Kidney (tissue), 14 donors: ENCODE data around the gene PSORS1C1. TPM values are rescaled to one million over a fixed set of nuclear protein-coding genes. Genes with fewer than 3 reads are reported as not detected.

Experiments used
- DNase-seq, 5 donors: peaks; one replicate each; pipeline ENCODE4 v3.0.0-alpha.2; 2013 to 2020
- FAIRE-seq: peaks from 2 replicates; lab custom pipeline; 2012; peaks lifted over from hg19 to GRCh38; lab: Jason Lieb, UNC
- H3K27ac ChIP-seq, 2 donors: one replicate each; pipeline ENCODE4 v1.7.0; 2013; ENCODE audit warnings: low read depth in 2 of 2, low read length in 2 of 2, inconsistent platforms in 1 of 2
- H3K27me3 ChIP-seq: one replicate; pipeline ENCODE4 v1.7.1; 2013; ENCODE audit warnings: low read length, inconsistent platforms; ENCODE audit not compliant: control insufficient read depth, insufficient read depth
- H3K36me3 ChIP-seq, 3 donors: one replicate each; pipeline versions ENCODE4 v1.7.0 to v1.7.1; 2013; ENCODE audit warnings: low read length in 3 of 3, control low read depth in 1 of 3, inconsistent platforms in 1 of 3; ENCODE audit not compliant: insufficient read depth in 3 of 3, control insufficient read depth in 2 of 3
- H3K4me1 ChIP-seq, 3 donors: one replicate each; pipeline versions ENCODE4 v1.7.0 to v1.7.1; 2013; ENCODE audit warnings: low read length in 3 of 3, inconsistent platforms in 1 of 3, low read depth in 1 of 3; ENCODE audit not compliant: control insufficient read depth in 2 of 3, insufficient read depth in 2 of 3
- H3K4me3 ChIP-seq, 3 donors: one replicate each; pipeline versions ENCODE4 v1.7.0 to v1.8.1; 2013; ENCODE audit warnings: low read length in 3 of 3, control low read depth in 1 of 3, inconsistent platforms in 1 of 3
- H3K9ac ChIP-seq, 3 donors: one replicate each; pipeline versions ENCODE4 v1.7.0 to v1.7.1; 2013; ENCODE audit warnings: low read length in 3 of 3, control low read depth in 1 of 3, inconsistent platforms in 1 of 3
- H3K9me3 ChIP-seq, 3 donors: one replicate each; pipeline versions ENCODE4 v1.7.0 to v1.7.1; 2013; ENCODE audit warnings: low read length in 3 of 3, control low read depth in 1 of 3, inconsistent platforms in 1 of 3; ENCODE audit not compliant: control insufficient read depth in 2 of 3, insufficient read depth in 1 of 3
- CTCF ChIP-seq: IDR thresholded peaks from 3 replicates; pipeline ENCODE4 v1.5.1; 2012; ENCODE audit warnings: mild to moderate bottlenecking, moderate library complexity, borderline replicate concordance; ENCODE audit not compliant: insufficient read depth; ENCODE audit errors: extremely low read depth
- intact Hi-C: fragments of 100-400 bp; cut with DNase I; formaldehyde crosslinking; loops from one replicate; pipeline ENCODE4 v1.11.1; 2022
- polyA plus RNA-seq: library from polyadenylated mRNA; stranded (reverse); fragments of 350-450 nt; fragmentation: Illumina TruSeq; extraction: RNeasy Lipid Tissue Mini Kit (QIAGEN cat#74804); gene quantifications from one replicate; pipeline ENCODE4 v1.2.3, GENCODE V29; 2014; ENCODE audit warnings: low read depth, low replicate concordance; ENCODE audit not compliant: insufficient read depth
- total RNA-seq: library from RNA; stranded (reverse); fragmentation: NEBNext Ultra II Directional; extraction: Animal tissue kit (Norgen Biotek cat#: 25700); gene quantifications from one replicate; pipeline ENCODE4 v1.2.1, GENCODE V29; 2021
- donor health status: control.
- donor health status: control.
- donor health status: control.
- donor health status: control.
- donor health status: control.
- donor health status: DM: yes; HTN: yes; CAD: no.
- donor health status: Normal renal cell carcinoma (clear cell type).

PSORS1C1 gene
- total and polyA plus RNA-seq, 2 donors from 2014 or later: 2.1 to 3.6 TPM

- H3K27me3 ChIP-seq: no peaks in the 10 kb centered on the region
- no peaks in the 10 kb centered on the region for H3K36me3 ChIP-seq
- TF ChIP-seq CTCF: no peak
- no peak overlapping the region for H3K9ac ChIP-seq
- DNase-seq (no peak), FAIRE-seq (no peak)
- no peaks in the 10 kb centered on the region for H3K9me3 ChIP-seq
- intact Hi-C loops: no loop called here
- peaks cover 0 to 4% (median 3%) of the 10 kb centered on the region in 3 donors for H3K4me1 ChIP-seq
- no peak overlapping the region for H3K4me3 ChIP-seq
- H3K27ac ChIP-seq: no peak overlapping the region
These were observed 18.4 kb upstream of the PSORS1C1 start for GRCh38 chr6:31096215-31096614.

- intact Hi-C loops: no loop called here
- H3K9me3 ChIP-seq: no peaks in the 10 kb centered on the region
- DNase-seq: no peak
- H3K36me3 ChIP-seq: no peaks in the 10 kb centered on the region
- H3K9ac ChIP-seq: no peak overlapping the region
- H3K4me1 ChIP-seq: peaks cover 0 to 4% (median 3%) of the 10 kb centered on the region in 3 donors
- no peak for FAIRE-seq
- no peak overlapping the region for H3K27ac ChIP-seq
- H3K27me3 ChIP-seq: no peaks in the 10 kb centered on the region
- no peak for TF ChIP-seq CTCF
- H3K4me3 ChIP-seq: no peak overlapping the region
These were observed 17.9 kb upstream of the PSORS1C1 start for GRCh38 chr6:31096656-31097055.

- H3K27me3 ChIP-seq: no peaks in the 10 kb centered on the region
- DNase-seq (no peak), FAIRE-seq (no peak)
- H3K9ac ChIP-seq: no peak overlapping the region
- intact Hi-C loops: no loop called here
- no peak overlapping the region for H3K27ac ChIP-seq
- no peaks in the 10 kb centered on the region for H3K9me3 ChIP-seq
- no peak overlapping the region for H3K4me3 ChIP-seq
- no peaks in the 10 kb centered on the region for H3K36me3 ChIP-seq
- H3K4me1 ChIP-seq: peaks cover 0 to 4% (median 0%) of the 10 kb centered on the region in 3 donors
- no peak for TF ChIP-seq CTCF
These were observed 16.1 kb upstream of the PSORS1C1 start for GRCh38 chr6:31098449-31098938.

- no peak for FAIRE-seq
- intact Hi-C loops: no loop called here
- no peak overlapping the region for H3K27ac ChIP-seq
These were observed 11.5 kb upstream of the PSORS1C1 start for GRCh38 chr6:31103136-31103535.

More at GRCh38 chr6:31103136-31103535, 11.5 kb upstream of the PSORS1C1 start:
- no peak for TF ChIP-seq CTCF
- Histone ChIP-seq H3K27me3 (no peaks in the 10 kb centered on the region), H3K4me3 (no peak overlapping the region), H3K4me1 (no peaks in the 10 kb centered on the region), H3K9ac (no peak overlapping the region), H3K36me3 (no peaks in the 10 kb centered on the region), H3K9me3 (no peaks in the 10 kb centered on the region)
- no peak for DNase-seq
